HL-60 (cell line): Measurements from ENCODE around the gene EP400.

Experiments used
- DNase-seq, 2 experiments: peaks; one replicate each; pipeline ENCODE4 v3.0.0-alpha.2; 2010 to 2020; ENCODE audit warnings: low read depth in 1 of 2, low spot score in 1 of 2
- H3K27ac ChIP-seq: fragments of 250-450 bp; sonication (Bioruptor Pico); replicated peaks from 2 replicates; pipeline ENCODE4 v1.5.1; 2020; ENCODE audit warnings: mild to moderate bottlenecking, moderate library complexity
- H3K27me3 ChIP-seq: fragments of 250-450 bp; sonication (Bioruptor Pico); 2 replicates; pipeline ENCODE4 v1.5.1; 2021; ENCODE audit warnings: mild to moderate bottlenecking, moderate library complexity; ENCODE audit not compliant: insufficient read depth, poor library complexity, severe bottlenecking
- H3K4me3 ChIP-seq: replicated peaks from 2 replicates; pipeline ENCODE4 v1.5.1; 2011; ENCODE audit warnings: mild to moderate bottlenecking, control low read depth, low read length; ENCODE audit not compliant: insufficient read depth
- CTCF ChIP-seq: IDR thresholded peaks from one replicate; pipeline ENCODE4 v1.5.1; 2011; ENCODE audit warnings: low read length, control low read depth, inconsistent platforms; ENCODE audit not compliant: insufficient read depth
- GABPA ChIP-seq: IDR thresholded peaks from 2 replicates; pipeline ENCODE4 v1.6.1; 2012; ENCODE audit warnings: low read depth
- POLR2AphosphoS5 ChIP-seq: IDR thresholded peaks from 2 replicates; pipeline ENCODE4 v1.6.1; 2012; ENCODE audit warnings: low read depth
- REST ChIP-seq: IDR thresholded peaks from 2 replicates; pipeline ENCODE4 v1.6.1; 2012; ENCODE audit warnings: low read depth; ENCODE audit not compliant: insufficient replicate concordance
- SPI1 ChIP-seq: IDR thresholded peaks from 2 replicates; pipeline ENCODE4 v1.6.1; 2012; ENCODE audit warnings: low read depth, mild to moderate bottlenecking, borderline replicate concordance

EP400 gene

GRCh38 chr12:132064631-132065030 is 114.9 kb downstream of the EP400 start:
- Histone ChIP-seq H3K27ac (no peak overlapping the region), H3K4me3 (no peak overlapping the region), H3K27me3 (no peaks in the 10 kb centered on the region)
- TF ChIP-seq GABPA: no peak
- TF ChIP-seq REST: no peak
- no peak for TF ChIP-seq CTCF
- TF ChIP-seq SPI1: no peak
- TF ChIP-seq POLR2AphosphoS5: no peak
- no peak for DNase-seq

- H3K4me3 ChIP-seq: no peak overlapping the region
- no peak overlapping the region for H3K27ac ChIP-seq
- no peak for DNase-seq
- no peak for TF ChIP-seq POLR2AphosphoS5
- TF ChIP-seq REST: no peak
- no peak for TF ChIP-seq CTCF
- no peak for TF ChIP-seq GABPA
- no peak for TF ChIP-seq SPI1
- H3K27me3 ChIP-seq: no peaks in the 10 kb centered on the region
These were observed 115.5 kb downstream of the EP400 start for GRCh38 chr12:132065203-132065602.

DNA sequence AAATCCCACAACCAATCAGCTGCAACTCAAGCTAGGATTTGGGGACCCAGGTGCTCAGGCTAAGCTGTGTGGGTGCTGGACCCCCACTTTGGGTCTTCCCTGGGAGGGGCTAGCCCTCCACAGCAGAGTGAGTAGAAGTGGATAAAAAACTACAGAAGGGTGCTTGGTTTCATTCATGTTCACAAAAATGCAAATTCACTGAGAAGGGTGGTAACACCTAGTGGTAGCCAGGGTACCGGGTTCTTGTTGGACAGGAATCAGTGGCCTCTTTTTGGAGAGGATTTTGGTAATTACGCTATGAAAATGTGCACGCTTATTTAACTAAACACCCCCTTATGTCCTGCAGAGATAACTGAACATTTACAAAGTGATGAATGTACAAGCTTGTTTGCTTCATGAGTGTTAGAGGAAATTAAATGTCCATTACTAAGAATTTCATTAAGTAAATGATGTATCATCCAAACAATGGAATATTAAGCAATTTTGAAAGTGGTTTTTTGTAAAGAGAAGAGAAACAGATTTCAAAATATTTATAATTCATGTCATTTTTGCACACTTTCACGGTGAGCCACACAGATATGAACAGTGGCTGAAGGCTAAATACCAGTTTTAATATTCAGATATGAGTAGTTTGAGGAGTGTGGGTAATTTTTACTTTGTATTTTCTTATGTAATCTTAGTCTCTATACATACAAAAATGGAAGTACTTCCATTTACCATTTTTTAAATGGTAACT is 116.0 kb downstream of the EP400 start:
- Histone ChIP-seq H3K27ac (no peak overlapping the region), H3K4me3 (no peak overlapping the region), H3K27me3 (no peaks in the 10 kb centered on the region)
- DNase-seq: no peak
- TF ChIP-seq REST: no peak
- no peak for TF ChIP-seq SPI1
- no peak for TF ChIP-seq POLR2AphosphoS5
- no peak for TF ChIP-seq GABPA
- TF ChIP-seq CTCF: no peak
